ENCODE results near the gene ASCC3.

ASCC3 gene

DNA sequence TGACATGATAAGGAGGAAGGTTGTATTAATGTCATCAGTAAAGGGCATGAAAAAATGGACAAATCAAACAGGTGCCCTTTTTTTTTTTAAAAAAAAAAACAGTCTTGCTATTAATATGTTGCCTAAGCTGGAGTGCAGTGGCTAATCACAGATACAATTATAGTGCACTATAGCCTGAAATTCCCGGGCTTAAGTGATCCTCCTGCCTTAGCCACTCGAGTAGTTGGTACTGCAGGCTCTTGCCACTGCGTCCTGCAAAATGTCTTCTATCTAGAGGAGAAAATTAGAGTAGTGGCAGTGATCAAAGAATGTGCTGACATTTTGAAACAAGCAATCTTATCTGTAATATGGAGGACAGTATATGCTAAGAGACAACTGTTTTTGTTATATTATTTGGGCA is 127.7 kb downstream of the ASCC3 start:
- Histone ChIP-seq H3K4me2 (ENCODE audit: low read depth, low read length, poor library complexity, severe bottlenecking) (no peak overlapping the region), H2AFZ (ENCODE audit: low read length) (no peak overlapping the region), H3F3A (ENCODE audit: low read depth) (no peaks in the 10 kb centered on the region), H3K4me3 (ENCODE audit: low read length, poor library complexity, severe bottlenecking) (no peak overlapping the region), H3K27me3 (ENCODE audit: insufficient read depth, low read length, poor library complexity, severe bottlenecking) (no peaks in the 10 kb centered on the region), H3K9me3 (ENCODE audit: insufficient read depth, low read depth, low read length) (no peaks in the 10 kb centered on the region), H3K9me2 (replicated peaks; ENCODE audit: low read depth, low read length) (no peaks in the 10 kb centered on the region), H3K9ac (ENCODE audit: low read depth, low read length, poor library complexity, severe bottlenecking) (no peak overlapping the region), H3K79me2 (ENCODE audit: insufficient read depth, low read length) (no peaks in the 10 kb centered on the region), H3K4me1 (ENCODE audit: insufficient read depth, low read length, poor library complexity, severe bottlenecking) (no peaks in the 10 kb centered on the region), H4K20me1 (ENCODE audit: insufficient read depth, low read length, poor library complexity, severe bottlenecking) (no peaks in the 10 kb centered on the region), H3K36me3 (ENCODE audit: insufficient read depth, low read length) (0 out of 2 replicates have a peak, but pooled peaks cover 2% of the 10 kb centered on the region)
- no peak for TF ChIP-seq EZH2phosphoT487 (IDR thresholded peaks at IDR 0.05; ENCODE audit: borderline replicate concordance)
- TF ChIP-seq, protein P1, sequence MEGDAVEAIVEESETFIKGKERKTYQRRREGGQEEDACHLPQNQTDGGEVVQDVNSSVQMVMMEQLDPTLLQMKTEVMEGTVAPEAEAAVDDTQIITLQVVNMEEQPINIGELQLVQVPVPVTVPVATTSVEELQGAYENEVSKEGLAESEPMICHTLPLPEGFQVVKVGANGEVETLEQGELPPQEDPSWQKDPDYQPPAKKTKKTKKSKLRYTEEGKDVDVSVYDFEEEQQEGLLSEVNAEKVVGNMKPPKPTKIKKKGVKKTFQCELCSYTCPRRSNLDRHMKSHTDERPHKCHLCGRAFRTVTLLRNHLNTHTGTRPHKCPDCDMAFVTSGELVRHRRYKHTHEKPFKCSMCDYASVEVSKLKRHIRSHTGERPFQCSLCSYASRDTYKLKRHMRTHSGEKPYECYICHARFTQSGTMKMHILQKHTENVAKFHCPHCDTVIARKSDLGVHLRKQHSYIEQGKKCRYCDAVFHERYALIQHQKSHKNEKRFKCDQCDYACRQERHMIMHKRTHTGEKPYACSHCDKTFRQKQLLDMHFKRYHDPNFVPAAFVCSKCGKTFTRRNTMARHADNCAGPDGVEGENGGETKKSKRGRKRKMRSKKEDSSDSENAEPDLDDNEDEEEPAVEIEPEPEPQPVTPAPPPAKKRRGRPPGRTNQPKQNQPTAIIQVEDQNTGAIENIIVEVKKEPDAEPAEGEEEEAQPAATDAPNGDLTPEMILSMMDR (conservative IDR thresholded peaks at IDR 0.05; ENCODE audit: low read length), result no peak

DNA sequence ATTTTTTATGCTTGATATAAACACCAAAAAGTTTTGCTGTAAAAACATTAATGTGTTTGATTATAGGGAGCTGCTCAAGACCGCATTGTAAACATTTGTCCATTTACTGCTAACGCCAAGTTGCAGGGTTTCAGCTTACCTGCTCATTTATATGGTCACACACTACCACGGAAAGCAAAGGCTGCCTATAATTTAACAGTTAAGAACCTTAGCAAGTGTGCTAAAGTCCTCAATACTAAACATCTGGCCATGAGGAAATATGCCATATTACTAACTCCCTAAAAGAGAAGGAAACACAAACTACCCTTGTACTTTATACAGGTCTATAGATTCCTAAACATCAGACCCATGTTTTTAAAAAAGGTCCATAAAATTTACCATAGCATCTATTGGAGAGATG is 129.5 kb downstream of the ASCC3 start:
- Histone ChIP-seq H3K36me3 (ENCODE audit: insufficient read depth, low read length) (0 out of 2 replicates have a peak, but pooled peaks cover 2% of the 10 kb centered on the region), H3K4me3 (ENCODE audit: low read length, poor library complexity, severe bottlenecking) (no peak overlapping the region), H3K9me2 (replicated peaks; ENCODE audit: low read depth, low read length) (no peaks in the 10 kb centered on the region), H3F3A (ENCODE audit: low read depth) (no peaks in the 10 kb centered on the region), H3K79me2 (ENCODE audit: insufficient read depth, low read length) (no peaks in the 10 kb centered on the region), H3K4me1 (ENCODE audit: insufficient read depth, low read length, poor library complexity, severe bottlenecking) (no peaks in the 10 kb centered on the region), H3K9ac (ENCODE audit: low read depth, low read length, poor library complexity, severe bottlenecking) (no peak overlapping the region), H3K9me3 (ENCODE audit: insufficient read depth, low read depth, low read length) (no peaks in the 10 kb centered on the region), H4K20me1 (ENCODE audit: insufficient read depth, low read length, poor library complexity, severe bottlenecking) (no peaks in the 10 kb centered on the region), H3K4me2 (ENCODE audit: low read depth, low read length, poor library complexity, severe bottlenecking) (no peak overlapping the region), H2AFZ (ENCODE audit: low read length) (no peak overlapping the region), H3K27me3 (ENCODE audit: insufficient read depth, low read length, poor library complexity, severe bottlenecking) (no peaks in the 10 kb centered on the region)
- no peak for TF ChIP-seq EZH2phosphoT487 (IDR thresholded peaks at IDR 0.05; ENCODE audit: borderline replicate concordance)
- TF ChIP-seq, protein P1 (conservative IDR thresholded peaks at IDR 0.05; ENCODE audit: low read length), result no peak

DNA sequence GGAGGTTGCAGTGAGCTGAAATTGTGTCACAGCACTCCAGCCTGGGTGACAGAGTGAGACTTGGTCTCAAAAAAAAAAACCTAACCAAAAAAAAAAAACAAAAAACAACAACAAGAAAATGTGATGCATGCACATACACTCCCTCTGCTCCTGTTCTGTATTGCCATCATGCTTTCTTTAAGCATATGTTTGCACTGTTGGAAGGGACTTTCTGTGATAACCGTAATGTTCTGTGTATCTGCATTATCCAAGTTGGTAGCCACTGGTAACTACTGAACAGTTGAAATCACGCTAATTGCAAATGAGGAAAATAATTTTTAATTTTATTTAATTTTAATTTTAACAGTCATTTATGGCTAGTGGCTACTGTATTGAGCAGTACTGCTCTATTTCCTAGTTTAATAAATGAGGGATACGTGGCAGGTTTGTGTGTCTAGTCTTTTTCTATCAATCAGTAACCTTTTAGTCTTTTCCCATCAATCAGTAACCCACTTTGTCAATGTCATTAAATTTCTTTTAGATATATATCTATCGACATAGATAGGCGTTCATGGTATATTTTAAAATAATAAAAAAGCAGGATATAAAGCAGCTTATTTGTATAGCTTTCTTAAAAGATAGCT is 135.6 kb downstream of the ASCC3 start:
- TF ChIP-seq, protein P1 (conservative IDR thresholded peaks at IDR 0.05; ENCODE audit: low read length), result no peak
- no peak for TF ChIP-seq EZH2phosphoT487 (IDR thresholded peaks at IDR 0.05; ENCODE audit: borderline replicate concordance)
- Histone ChIP-seq H4K20me1 (ENCODE audit: insufficient read depth, low read length, poor library complexity, severe bottlenecking) (no peaks in the 10 kb centered on the region), H3K9ac (ENCODE audit: low read depth, low read length, poor library complexity, severe bottlenecking) (no peak overlapping the region), H3K9me3 (ENCODE audit: insufficient read depth, low read depth, low read length) (peaks cover 8% of the 10 kb centered on the region; the same call in 1 of the 2 replicates), H3K9me2 (replicated peaks; ENCODE audit: low read depth, low read length) (no peaks in the 10 kb centered on the region), H3K79me2 (ENCODE audit: insufficient read depth, low read length) (no peaks in the 10 kb centered on the region), H3K4me3 (ENCODE audit: low read length, poor library complexity, severe bottlenecking) (no peak overlapping the region), H3F3A (ENCODE audit: low read depth) (no peaks in the 10 kb centered on the region), H3K36me3 (ENCODE audit: insufficient read depth, low read length) (peaks cover 14% of the 10 kb centered on the region; the same call in 1 of the 2 replicates), H2AFZ (ENCODE audit: low read length) (no peak overlapping the region), H3K4me1 (ENCODE audit: insufficient read depth, low read length, poor library complexity, severe bottlenecking) (no peaks in the 10 kb centered on the region), H3K4me2 (ENCODE audit: low read depth, low read length, poor library complexity, severe bottlenecking) (no peak overlapping the region), H3K27me3 (ENCODE audit: insufficient read depth, low read length, poor library complexity, severe bottlenecking) (no peaks in the 10 kb centered on the region)

Data from Loucy (cell line).